Esophagus squamous epithelium (tissue), 5 donors: ENCODE results near the gene PALM. TPM values are rescaled to one million over a fixed set of nuclear protein-coding genes. Genes with fewer than 3 reads are reported as not detected.
"Not testable (repeated sequence)": the region's sequence is repeated elsewhere in the genome, so short reads cannot be mapped to it uniquely, and the experiment has no call there.

Experiments
- DNase-seq: peaks from one replicate; lab custom pipeline; 2025; lab: John Stamatoyannopoulos, UW
- H3K27ac ChIP-seq, 4 donors: fragments of 200-600 bp; sonication (generic); one replicate each; pipeline ENCODE4 v1.5.1; 2016 to 2019; ENCODE audit warnings: mild to moderate bottlenecking in 1 of 4
- H3K27me3 ChIP-seq, 4 donors: fragments of 200-600 bp; sonication (generic); 1 replicate in 3 of 4; 2 replicates in 1 of 4; pipeline versions ENCODE4 v1.5.1 to v1.6.0; 2017 to 2021; ENCODE audit warnings: antibody characterized with exemption in 1 of 4
- H3K36me3 ChIP-seq, 3 donors: fragments of 200-600 bp; sonication (generic); one replicate each; pipeline ENCODE4 v1.5.1; 2016 to 2019
- H3K4me1 ChIP-seq, 3 donors: fragments of 200-600 bp; sonication (generic); one replicate each; pipeline ENCODE4 v1.5.1; 2017 to 2019
- H3K4me3 ChIP-seq, 4 donors: fragments of 200-600 bp; sonication (generic); 1 replicate in 3 of 4; 2 replicates in 1 of 4; pipeline ENCODE4 v1.5.1; 2016 to 2019; ENCODE audit warnings: mild to moderate bottlenecking in 2 of 4, moderate library complexity in 1 of 4
- H3K9me3 ChIP-seq, 3 donors: fragments of 200-600 bp; sonication (generic); one replicate each; pipeline ENCODE4 v1.5.1; 2016 to 2019
- CTCF ChIP-seq, 6 experiments: fragments of 450-650 bp in 4 of 6; fragments of 200-600 bp in 2 of 6; sonication (generic) in 2 of 6; IDR thresholded peaks; one replicate each; pipeline ENCODE4 v1.5.1; 2016 to 2019; ENCODE audit warnings: antibody characterized with exemption in 6 of 6, mild to moderate bottlenecking in 4 of 6, moderate library complexity in 4 of 6
- POLR2A ChIP-seq, 4 donors: fragments of 450-650 bp; IDR thresholded peaks; one replicate each; pipeline ENCODE4 v1.6.1; 2017; ENCODE audit warnings: antibody characterized with exemption in 4 of 4, mild to moderate bottlenecking in 4 of 4, moderate library complexity in 3 of 4
- WGBS, 2 donors: methylation state at CpG; one replicate each; pipeline ENCODE4 v1.1.5; 2018; 5-methylcytosine and 5-hydroxymethylcytosine counted together
- intact Hi-C: fragments of 100-400 bp; cut with DNase I; formaldehyde crosslinking; loops from one replicate; pipeline ENCODE4 v1.15.0; 2022
- total RNA-seq, 4 donors: library from RNA; depleted of rRNA; stranded (reverse); fragments of >200 nt; gene quantifications; one replicate each; pipeline ENCODE4 v1.1.0, GENCODE V29; 2016
- donor health status: DM: yes; HTN: yes; CAD: no.

PALM gene
- total RNA-seq, 4 donors from 2014 or later = 2.6 to 19.3 (median 6.5) TPM

- intact Hi-C loops = no loop called here
- peaks cover 12 to 41% (median 20%) of the 10 kb centered on the region in 3 donors for H3K4me1 ChIP-seq
- no peak for TF ChIP-seq POLR2A (IDR thresholded peaks at IDR 0.05)
- no peak for TF ChIP-seq CTCF (IDR thresholded peaks at IDR 0.05)
- H3K9me3 ChIP-seq = no peaks in the 10 kb centered on the region
- peaks cover 0 to 23% (median 1%) of the 10 kb centered on the region in 4 donors for H3K27me3 ChIP-seq
- no peak overlapping the region for H3K27ac ChIP-seq
- 87 to 97% methylated on average over 5 to 17 of the region's 18 CpGs for WGBS, 2 donors
- no peak overlapping the region for H3K4me3 ChIP-seq
- H3K36me3 ChIP-seq = no peaks in the 10 kb centered on the region
- no peak for DNase-seq
These were observed 15.0 kb downstream of the PALM start for GRCh38 chr19:723714-724113.

- DNase-seq = no peak
- TF ChIP-seq POLR2A (IDR thresholded peaks at IDR 0.05) (no peak), CTCF (IDR thresholded peaks at IDR 0.05) (no peak)
- Histone ChIP-seq H3K4me1 (peaks cover 0 to 22% (median 10%) of the 10 kb centered on the region in 3 donors), H3K27me3 (peaks cover 0 to 4% (median 0%) of the 10 kb centered on the region in 4 donors), H3K36me3 (no peaks in the 10 kb centered on the region), H3K4me3 (no peak overlapping the region), H3K9me3 (no peaks in the 10 kb centered on the region), H3K27ac (no peak overlapping the region)
- 72 to 81% methylated on average over 8 to 9 of the region's 13 CpGs for WGBS, 2 donors
- intact Hi-C loops = no loop called here
These were observed 16.8 kb downstream of the PALM start for GRCh38 chr19:725461-726089.

GRCh38 chr19:726993-727956, 18.5 kb downstream of the PALM start:
- peak overlapping the region; percentile 61 to 89 (median 79) for H3K27ac ChIP-seq
- no peaks in the 10 kb centered on the region for H3K36me3 ChIP-seq
- intact Hi-C loops = no loop called here
- WGBS, 2 donors = 70 to 80% methylated on average over 10 to 15 of the region's 43 CpGs
- DNase-seq = no peak
- H3K27me3 ChIP-seq = no peaks in the 10 kb centered on the region
- no peak overlapping the region for H3K4me3 ChIP-seq
- peaks cover 0 to 17% (median 10%) of the 10 kb centered on the region in 3 donors for H3K4me1 ChIP-seq
- TF ChIP-seq CTCF (IDR thresholded peaks at IDR 0.05) (no peak), POLR2A (IDR thresholded peaks at IDR 0.05) (no peak)
- H3K9me3 ChIP-seq = no peaks in the 10 kb centered on the region

GRCh38 chr19:728011-728410, 19.3 kb downstream of the PALM start:
- no peak for DNase-seq
- Histone ChIP-seq H3K27ac (peak overlapping the region; percentile 61 to 89 (median 79)), H3K4me1 (peaks cover 0 to 11% (median 5%) of the 10 kb centered on the region in 3 donors), H3K9me3 (no peaks in the 10 kb centered on the region), H3K27me3 (no peaks in the 10 kb centered on the region), H3K4me3 (no peak overlapping the region), H3K36me3 (no peaks in the 10 kb centered on the region)
- intact Hi-C loops = no loop called here
- TF ChIP-seq CTCF (IDR thresholded peaks at IDR 0.05) (no peak), POLR2A (IDR thresholded peaks at IDR 0.05) (no peak)
- 80 to 81% methylated on average over 1 to 5 of the region's 26 CpGs for WGBS, 2 donors

GRCh38 chr19:729564-729963, 20.8 kb downstream of the PALM start:
- Histone ChIP-seq H3K27ac (peak overlapping the region in 1 of 4 donors; percentile 13), H3K4me1 (peaks cover 0 to 16% (median 5%) of the 10 kb centered on the region in 3 donors)
- 85 to 93% methylated on average over 5 to 7 of the region's 15 CpGs for WGBS, 2 donors
- H3K4me3 ChIP-seq, H3K36me3 ChIP-seq, H3K27me3 ChIP-seq, intact Hi-C loops, DNase-seq, H3K9me3 ChIP-seq: not testable (repeated sequence)
